Subcutaneous adipose tissue (tissue), 4 donors: ENCODE data around the gene TPST2. TPM values are rescaled to one million over a fixed set of nuclear protein-coding genes. Genes with fewer than 3 reads are reported as not detected.

Source experiments
- CTCF ChIP-seq: fragments of 450-650 bp; IDR thresholded peaks from one replicate; pipeline ENCODE4 v1.5.1; 2016; ENCODE audit warnings: low read depth, mild to moderate bottlenecking, control low read depth, antibody characterized with exemption, moderate library complexity
- total RNA-seq, 4 donors: library from RNA; depleted of rRNA; stranded (reverse); fragments of >200 nt; gene quantifications; one replicate each; pipeline ENCODE4 v1.1.0, GENCODE V29; 2016

Gene TPST2
- 10 to 100 TPM; 39.1 to 74.6 (median 48.3) TPM for total RNA-seq

- TF ChIP-seq CTCF = no peak
These were observed at the start of gene TPST2 for GRCh38 chr22:26589845-26590736. Gene TPST2 (minus strand): TSS chr22:26590132. CDS start chr22:26541630, 48,502 bp downstream.

- no peak for TF ChIP-seq CTCF
These were observed 46.4 kb upstream of the TPST2 start for GRCh38 chr22:26636296-26636695.

- no peak for TF ChIP-seq CTCF
These were observed 45.2 kb upstream of the TPST2 start for GRCh38 chr22:26635117-26635516.

GRCh38 chr22:26634189-26634588 lies 44.3 kb upstream of the TPST2 start:
- TF ChIP-seq CTCF = no peak

GRCh38 chr22:26632422-26633155 lies 42.7 kb upstream of the TPST2 start:
- TF ChIP-seq CTCF = no peak

- TF ChIP-seq CTCF = no peak
These were observed 41.4 kb upstream of the TPST2 start for GRCh38 chr22:26631282-26631681.
